GM18909 (cell line): ENCODE data around the gene PRKCG.
A peak's percentile ranks its signal among the peaks of the same experiment; 100 is the strongest.
"Not testable (repeated sequence)": the region's sequence is repeated elsewhere in the genome, so short reads cannot be mapped to it uniquely, and the experiment has no call there.

ENCODE experiments used
- ATAC-seq: cut with Tn5 transposase; IDR thresholded peaks from one replicate; pipeline ENCODE4 v1.9.1; 2021; ENCODE audit warnings: mild to moderate bottlenecking; ENCODE audit not compliant: unreplicated experiment, poor library complexity

The PRKCG gene

DNA sequence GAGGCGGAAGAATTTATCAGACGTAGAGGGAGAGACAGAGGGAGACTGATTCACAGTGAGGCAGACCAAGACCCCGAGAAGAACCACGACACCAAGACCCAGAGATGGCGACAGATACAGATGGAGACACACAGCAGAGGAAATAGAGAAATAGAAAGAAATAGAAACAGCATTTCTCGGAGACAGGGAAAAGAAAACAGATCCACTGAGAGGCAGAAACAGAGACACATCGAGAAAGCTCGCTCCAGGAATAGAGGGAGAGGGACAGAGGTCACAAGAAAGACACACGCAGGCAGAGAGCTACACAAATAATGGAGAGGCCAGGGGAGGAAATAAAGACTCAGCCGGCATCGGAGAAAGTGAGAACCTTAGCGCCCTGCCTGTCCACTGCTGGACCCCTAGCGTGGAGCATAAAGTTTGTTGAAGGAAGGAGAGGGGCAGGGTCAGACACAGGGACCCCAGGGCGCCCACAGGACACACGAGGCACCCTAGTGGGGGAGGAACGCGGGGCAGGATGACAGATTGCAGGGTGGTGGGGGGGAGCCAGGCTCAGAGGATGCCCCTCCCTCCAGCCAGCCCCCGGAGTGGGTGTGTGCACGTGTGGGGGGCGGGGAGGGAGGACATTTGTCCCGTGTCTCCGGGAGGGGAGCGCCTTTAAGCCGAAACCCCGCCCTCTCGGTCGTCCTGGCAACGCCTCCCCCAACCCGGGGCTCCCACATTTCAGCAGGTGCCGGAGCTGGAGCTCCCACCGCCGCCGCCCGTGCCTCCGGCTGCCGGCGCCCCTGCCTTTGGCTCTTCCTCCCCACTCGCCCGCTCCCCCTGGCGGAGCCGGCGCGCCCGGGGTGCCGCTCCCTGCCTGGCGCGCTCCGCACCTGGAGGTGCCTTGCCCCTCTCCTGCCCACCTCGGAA lies at the start of gene PRKCG:
Gene PRKCG, plus strand, starts transcription at position 716 of the 909 bp plus-strand sequence. CDS start 298 bp downstream, outside the sequence.
- no peak for ATAC-seq

GRCh38 chr19:53832861-53833260 lies 49.1 kb upstream of the PRKCG start:
- not testable (repeated sequence) for ATAC-seq

DNA sequence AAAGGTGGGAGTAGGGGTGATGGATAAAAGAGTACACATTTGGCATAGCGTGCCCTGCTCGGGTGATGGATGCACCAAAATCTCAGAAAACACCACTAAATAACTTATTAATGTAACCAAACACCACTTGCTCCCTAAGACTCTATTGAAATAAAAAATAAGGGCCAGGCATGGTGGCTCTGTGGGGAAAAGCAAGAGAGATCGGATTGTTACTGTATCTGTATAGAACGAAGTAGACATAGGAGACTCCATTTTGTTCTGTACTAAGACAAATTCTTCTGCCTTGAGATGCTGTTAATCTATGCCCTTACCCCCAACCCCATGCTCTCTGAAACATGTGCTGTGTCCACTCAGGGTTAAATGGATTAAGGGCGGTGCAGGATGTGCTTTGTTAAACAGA lies 43.6 kb upstream of the PRKCG start:
- ATAC-seq, result not testable (repeated sequence)

- ATAC-seq, result not testable (repeated sequence)
These were observed 41.8 kb upstream of the PRKCG start for GRCh38 chr19:53840241-53840640.

DNA sequence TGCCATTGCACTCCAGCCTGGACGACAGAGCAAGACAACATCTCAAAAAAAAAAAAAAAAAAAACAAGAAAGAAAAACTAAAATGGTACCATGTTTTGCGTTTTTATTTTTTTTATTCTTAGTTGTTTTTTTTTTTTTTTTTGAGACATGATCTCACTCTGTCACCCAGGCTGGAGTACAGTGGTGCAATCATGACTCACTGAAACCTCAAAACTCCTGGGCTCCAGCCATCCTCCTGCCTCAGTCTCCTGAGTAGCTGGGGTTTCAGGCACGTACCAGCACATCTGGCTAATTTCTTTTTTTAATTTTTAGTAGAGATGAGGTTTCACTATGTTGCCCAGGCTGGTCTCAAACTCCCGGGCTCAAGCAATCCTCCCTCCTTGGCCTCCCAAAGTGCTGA lies 41.1 kb upstream of the PRKCG start:
- not testable (repeated sequence) for ATAC-seq

DNA sequence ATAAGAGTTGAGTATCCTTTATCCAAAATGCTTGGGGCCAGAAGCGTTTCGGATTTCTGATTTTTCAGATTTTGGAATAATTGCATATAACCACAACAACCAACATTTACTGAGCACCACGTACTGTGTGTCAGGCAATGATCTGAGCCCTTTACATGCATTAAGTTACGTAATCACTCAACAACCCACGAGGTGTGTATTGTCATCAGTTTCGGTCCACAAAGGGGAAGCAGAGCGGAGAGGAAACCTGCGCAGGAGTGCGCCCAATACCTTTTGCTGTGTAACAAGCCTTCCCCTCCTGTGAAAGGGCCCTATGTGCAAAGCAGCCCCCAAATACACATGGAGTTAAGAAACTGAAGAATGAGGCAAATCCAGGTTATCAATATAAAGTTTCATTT lies 37.1 kb upstream of the PRKCG start:
- ATAC-seq, result no peak

GRCh38 chr19:53847555-53847954 lies 34.4 kb upstream of the PRKCG start:
- no peak for ATAC-seq

- ATAC-seq, result no peak
These were observed 32.7 kb upstream of the PRKCG start for GRCh38 chr19:53849237-53849676.

DNA sequence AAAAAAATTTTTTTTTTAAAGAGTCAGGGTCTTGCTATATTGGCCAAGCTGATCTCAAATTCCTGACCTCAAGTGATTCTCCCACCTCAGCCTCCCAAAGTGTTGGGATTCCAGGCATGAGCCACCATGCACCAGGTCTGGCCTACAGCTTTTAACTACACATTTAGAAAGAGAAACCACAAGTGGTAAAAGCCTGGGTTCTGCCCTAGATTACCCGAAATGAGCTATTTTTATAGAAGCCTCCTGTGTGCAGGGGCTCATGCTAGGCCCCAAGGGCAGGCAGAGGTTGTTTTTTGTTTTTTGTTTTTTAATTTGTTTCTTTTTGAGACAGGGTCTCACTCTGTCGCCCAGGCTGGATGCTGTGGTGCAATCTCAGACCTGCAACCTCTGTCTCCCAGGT lies 28.3 kb upstream of the PRKCG start:
- no peak for ATAC-seq

DNA sequence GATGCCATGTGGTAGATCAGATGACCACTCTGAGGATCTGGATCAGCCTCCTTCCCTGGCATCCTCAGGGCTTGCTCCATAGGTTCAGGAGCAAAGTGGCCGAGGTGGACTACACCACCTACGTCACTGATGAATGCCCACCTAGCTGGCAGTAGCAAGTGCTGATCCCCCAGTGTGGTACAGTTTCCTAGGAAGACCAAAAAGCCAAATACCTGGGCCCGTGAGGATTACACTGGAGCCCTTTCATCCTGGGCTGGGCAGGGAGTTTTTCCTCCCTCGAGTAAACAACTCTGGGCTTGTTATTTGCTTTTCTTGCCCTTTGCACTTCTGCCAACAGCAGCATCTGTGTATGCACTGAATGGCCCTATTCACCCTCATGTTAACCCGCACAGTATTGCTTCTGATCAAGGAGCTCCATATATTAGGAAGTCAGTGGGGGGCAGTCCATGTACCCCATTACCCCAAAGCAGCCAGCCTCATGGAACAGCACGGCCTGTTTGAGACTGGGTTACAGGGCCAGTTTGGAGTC lies 17.6 kb upstream of the PRKCG start:
- no peak for ATAC-seq

DNA sequence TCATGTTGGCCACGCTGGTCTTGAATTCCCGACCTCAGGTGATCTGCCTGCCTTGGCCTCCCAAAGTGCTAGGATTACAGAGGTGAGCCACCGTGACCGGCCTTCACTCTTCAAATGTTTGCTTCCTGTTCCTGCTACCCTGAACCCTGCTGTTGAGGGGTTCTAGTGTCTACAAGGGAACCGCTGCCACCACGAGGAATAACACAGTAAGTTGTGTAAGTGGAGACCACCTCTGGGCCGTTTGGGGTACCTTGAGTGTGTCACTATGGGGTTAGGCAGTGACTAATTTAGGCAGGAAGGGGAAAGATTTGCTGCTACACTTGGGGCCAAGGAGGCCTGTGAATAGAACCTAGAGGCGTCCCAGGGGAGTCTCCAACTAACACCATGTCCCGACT lies 16.5 kb upstream of the PRKCG start:
- ATAC-seq, result no peak

- no peak for ATAC-seq
These were observed 15.8 kb upstream of the PRKCG start for GRCh38 chr19:53865918-53866864.

DNA sequence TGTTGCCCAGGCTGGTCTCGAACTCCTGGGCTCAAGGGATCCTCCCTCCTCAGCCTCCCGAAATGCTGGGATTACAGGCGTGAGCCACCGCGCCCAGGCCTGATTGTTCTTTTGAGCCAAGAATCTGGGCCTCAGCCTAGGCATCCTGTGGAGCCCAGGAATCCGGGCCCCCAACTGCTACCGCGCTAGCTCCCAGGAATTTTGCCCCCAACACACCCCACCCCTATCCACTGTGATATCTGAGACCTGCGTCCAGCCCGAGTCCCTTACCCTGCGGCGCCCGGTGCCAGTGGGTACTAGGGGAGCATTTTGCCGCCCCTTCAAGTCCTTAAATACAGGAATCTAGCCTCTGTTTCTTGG lies 15.2 kb upstream of the PRKCG start:
- no peak for ATAC-seq

- ATAC-seq, result peak; percentile 77
These were observed 14.5 kb upstream of the PRKCG start, which contains the start of gene MYADM for GRCh38 chr19:53867225-53868090. TSS of gene MYADM (plus strand) at chr19:53867883. CDS start at chr19:53873530, 5,647 bp downstream.

- ATAC-seq, result no peak
These were observed 13.7 kb upstream of the PRKCG start for GRCh38 chr19:53868091-53868891.

GRCh38 chr19:53868892-53869804 lies 12.8 kb upstream of the PRKCG start:
- peak; percentile 42 for ATAC-seq

DNA sequence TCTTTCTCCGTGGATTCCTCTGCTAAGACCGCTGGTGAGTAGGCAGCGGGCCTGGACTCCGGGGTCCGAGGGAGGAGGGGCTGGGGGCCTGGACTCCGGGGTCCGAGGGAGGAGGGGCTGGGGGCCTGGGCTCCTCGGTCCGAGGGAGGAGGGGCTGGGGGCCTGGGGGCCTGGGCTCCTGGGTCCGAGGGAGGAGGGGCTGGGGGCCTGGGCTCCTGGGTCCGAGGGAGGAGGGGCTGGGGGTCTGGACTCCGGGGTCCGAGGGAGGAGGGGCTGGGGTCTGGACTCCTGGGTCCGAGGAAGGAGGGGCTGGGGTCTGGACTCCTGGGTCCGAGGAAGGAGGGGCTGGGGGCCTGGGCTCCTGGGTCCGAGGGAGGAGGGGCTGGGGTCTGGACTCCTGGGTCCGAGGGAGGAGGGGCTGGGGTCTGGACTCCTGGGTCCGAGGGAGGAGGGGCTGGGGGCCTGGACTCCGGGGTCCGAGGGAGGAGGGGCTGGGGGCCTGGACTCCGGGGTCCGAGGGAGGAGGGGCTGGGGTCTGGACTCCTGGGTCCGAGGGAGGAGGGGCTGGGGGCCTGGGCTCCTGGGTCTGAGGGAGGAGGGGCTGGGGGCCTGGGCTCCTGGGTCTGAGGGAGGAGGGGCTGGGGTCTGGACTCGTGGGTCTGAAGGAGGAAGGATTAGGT lies 12.1 kb upstream of the PRKCG start:
- not testable (repeated sequence) for ATAC-seq
